ENCODE measurements around the gene NEK6.

Gene NEK6

DNA sequence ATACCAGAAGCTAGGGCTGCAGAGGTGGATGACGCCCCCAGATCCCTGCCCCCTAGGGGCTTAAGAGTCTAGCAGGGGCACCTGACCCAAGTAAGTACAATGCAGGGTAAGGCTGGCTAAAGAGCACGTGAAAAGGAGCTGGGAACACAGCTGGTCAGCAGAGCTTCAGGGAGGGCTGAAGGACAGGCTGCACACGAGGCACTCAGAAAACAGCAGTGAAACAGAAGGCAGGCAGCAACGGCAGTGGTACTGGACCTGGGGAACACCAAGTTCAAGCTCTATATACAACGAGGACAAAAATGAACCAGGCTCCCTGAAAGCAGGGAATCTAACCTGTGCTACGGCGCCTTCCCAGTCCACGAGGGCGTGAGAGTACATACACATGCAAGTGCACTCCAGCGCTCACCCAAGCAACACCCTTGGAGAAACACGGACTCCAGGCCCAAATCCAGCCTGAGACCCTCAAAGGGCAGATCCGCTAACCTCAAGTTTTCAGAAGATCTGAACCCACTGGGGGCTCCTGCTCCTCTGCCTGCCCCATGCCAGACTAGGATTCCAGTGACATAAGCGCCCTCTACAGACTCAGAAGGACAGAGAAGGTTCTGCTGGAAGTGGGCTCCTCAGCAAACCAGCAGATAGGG is 100.1 kb downstream of the NEK6 start:
- DNase-seq = no peak

DNA sequence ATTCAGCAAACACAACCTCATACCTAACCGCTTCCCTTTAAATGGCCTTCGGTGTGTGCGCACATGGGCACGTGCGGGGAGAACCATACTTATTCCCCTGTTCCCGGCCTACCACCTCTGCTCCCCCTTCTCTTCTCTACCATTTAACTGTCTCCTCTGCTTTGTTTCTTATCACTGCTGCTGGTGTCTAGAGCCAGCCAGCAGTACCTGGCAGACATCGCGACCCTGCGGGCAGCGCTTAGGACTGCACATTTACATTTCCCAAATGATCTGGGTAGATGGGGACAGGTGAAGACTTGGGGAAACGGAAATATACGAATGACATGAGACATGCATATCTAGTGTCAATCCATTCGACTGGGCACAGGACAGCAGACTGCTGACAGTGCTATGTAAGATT is 100.9 kb downstream of the NEK6 start:
- DNase-seq = no peak

GRCh38 chr9:124359426-124359825 is 101.7 kb downstream of the NEK6 start:
- no peak for DNase-seq

GRCh38 chr9:124359855-124360678 is 102.3 kb downstream of the NEK6 start:
- DNase-seq = no peak

DNA sequence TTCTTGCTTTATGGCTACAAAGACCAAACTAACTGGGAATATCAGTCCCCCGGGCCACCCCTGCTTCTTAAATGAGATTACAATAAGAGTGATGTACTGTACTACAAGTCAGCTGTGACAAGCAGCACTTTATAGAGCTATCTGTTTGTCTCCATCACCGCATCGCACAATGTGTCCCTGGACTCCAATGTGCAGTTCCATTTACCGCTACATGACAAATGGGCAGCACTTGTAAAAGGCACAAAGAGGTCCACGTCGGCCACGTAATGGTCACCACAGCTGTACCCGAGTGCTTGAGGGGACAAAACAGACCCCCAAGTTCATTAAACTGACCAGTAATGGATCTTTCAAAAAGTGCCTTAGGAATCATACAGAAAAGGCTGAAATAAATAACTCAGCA is 103.4 kb downstream of the NEK6 start:
- DNase-seq = no peak

DNA sequence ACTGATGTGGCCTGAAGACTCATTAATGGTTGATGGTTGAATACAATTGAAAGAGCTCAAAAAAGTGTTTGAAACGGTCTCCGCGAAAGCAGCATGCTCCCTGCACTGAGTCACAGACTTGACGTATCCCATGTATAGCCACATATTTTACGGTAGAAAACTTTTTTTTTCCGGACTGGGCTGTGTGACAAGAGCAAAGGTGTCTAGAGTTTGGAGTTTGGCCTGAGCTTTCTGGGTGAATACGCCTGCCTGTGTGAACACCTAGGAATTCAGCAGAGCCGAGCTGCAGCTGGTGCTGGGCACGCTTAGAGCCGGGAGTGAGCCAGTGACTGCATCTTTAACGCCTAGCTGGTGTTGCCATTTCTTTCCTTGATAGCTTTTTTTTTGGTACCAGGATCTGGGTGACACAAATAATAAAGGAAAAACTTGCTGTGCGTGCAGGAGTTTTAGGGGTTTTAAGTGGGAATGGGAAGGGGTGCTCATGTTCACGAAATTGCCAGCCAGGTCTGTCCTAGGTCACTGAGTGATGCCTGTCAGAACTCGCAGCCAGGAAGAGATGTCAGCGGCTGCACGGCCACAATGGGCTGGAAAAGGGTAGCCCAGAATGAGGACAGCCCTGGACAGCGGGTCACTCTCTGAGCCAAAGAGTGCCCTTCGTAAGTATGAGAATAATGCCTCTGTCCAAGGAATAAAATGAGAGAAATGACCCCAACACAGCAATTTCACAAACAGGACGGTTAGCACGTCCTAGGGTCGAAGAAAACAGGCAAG is 105.8 kb downstream of the NEK6 start:
- no peak for DNase-seq

DNA sequence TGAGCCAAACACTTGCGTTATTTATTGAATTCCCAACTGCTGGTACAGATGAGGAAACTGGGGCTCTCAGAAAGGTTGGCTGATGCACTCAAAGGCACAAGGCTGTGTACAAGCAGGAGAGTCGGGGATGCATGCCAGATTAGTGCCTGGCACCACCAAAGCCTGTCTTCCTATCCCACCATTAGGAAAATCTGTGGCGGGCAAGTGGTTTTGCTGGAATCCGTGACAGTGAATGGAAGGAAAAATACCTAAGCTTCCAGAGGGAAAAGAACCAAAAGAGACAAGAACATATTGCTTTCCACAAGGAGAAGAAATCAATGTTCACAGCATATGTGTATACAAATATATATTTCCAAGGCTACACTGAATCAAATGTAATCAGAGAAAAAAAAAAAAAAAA is 106.4 kb downstream of the NEK6 start:
- no peak for DNase-seq

DNA sequence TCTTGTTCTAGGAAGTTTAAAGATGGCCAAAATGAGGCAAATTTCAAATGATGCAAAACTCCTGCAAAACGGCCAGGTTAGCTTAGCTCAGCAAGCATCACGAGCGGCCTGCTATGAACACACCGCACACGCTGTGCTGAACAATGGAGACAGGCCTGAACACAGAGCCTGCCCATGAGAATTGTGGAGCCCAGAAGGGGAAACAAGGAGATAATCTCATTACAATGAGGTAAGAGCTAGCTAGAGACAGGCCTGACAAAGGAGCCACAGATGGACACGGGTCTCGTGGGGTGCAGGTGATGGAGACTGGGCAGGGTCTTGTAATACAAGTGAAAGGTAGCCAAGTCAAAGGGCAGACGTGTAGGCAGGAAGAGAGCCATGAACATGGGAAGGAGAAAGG is 107.3 kb downstream of the NEK6 start:
- DNase-seq = no peak

GRCh38 chr9:124366476-124367220 is 108.9 kb downstream of the NEK6 start:
- DNase-seq = no peak

GRCh38 chr9:124368692-124369091 is 110.9 kb downstream of the NEK6 start:
- DNase-seq = no peak

DNA sequence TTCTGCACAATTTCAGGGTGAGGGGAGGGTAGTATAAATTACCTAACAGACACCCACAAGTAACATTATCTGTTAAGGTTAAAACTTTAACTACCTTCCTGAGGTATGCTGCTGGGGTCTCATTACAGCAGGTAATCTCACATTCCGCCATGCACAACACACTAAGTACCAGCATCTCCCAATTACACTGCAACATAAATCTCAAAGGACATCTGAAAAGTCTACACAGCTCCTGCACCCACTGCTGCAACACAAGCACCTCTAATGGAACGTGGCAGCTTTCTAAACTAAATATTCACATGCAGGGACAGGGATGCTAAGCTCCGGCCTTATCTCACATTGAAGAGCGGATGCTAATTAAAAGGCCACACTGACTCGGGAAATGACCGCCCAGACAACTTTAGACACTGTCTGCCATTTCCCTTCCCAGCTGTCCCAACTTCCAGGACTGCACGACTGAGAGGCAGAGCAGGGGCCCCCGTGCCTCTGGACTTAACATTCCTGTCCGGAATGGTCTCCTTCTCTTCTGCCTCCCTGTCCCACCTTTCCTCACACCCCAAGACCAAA is 111.6 kb downstream of the NEK6 start:
- no peak for DNase-seq

DNA sequence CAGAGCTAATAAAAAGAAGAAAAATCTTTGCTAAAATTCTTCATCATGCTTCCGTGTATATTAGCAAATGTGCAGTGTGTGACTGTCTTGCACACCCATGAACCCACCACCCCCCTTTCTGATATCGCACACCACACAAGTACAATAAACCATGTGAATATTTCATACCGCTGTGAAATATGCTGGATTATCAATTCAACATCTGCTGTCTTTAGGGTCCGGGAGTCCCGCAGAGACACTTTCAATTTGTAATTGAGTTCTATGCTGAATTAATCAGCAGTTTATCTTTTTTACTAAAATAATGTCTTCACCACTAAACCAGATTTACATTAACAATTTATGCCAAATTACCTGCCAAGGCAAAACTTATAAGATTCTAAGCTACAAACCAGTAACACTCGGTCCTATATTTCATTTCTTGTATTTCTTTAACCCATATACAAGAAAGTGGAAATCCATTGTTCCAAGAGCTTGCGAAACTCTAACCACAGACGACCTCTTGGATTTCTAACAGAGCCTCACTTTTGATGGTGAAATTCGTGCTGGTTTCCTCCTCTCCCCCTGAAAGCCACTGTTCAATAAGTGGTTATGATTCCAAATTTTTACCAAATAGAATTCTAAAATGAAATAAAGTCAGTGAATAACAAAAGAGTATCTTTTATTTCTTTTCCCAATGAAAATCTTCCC is 113.3 kb downstream of the NEK6 start:
- DNase-seq = no peak

- DNase-seq = no peak
Measured at GRCh38 chr9:124372038-124372437, 114.3 kb downstream of the NEK6 start.

DNA sequence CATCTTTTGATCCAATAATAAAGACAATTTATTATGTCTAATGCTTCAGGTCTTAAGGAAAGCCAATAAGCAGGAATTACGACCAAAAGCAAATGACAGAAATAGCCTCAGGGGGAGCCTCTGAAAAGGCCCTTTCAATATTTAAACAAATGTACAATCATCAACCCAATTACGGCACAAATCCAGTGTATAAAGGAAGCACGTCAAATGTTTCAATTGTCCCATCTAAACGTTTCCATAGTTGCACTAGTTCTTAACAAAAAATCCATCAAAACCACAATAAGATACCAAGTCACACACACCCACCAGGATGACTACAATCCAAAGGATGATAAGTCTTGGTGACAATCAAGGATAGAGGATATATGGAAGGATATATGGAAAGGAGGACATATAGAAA is 115.6 kb downstream of the NEK6 start:
- no peak for DNase-seq

GRCh38 chr9:124373851-124374250 is 116.1 kb downstream of the NEK6 start:
- no peak for DNase-seq

DNA sequence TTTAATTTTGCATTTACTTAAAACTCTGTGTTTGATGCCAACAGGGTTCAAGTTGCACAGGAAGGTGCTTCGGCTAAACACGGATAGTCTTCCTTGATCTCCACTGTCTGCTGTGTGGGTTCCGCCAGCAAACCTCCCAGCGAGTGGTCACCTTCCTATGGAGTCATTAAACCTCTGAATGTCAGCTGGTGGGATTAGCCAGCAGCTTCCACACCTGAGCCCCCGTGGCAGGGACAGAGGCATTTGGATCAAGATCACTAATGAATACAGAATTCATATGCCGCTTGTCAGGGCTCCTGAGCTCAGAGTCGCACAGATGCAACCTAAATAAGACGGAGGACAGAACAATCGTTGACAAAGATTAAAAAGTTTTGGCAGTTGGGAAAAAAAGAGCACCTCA is 118.0 kb downstream of the NEK6 start:
- no peak for DNase-seq

DNA sequence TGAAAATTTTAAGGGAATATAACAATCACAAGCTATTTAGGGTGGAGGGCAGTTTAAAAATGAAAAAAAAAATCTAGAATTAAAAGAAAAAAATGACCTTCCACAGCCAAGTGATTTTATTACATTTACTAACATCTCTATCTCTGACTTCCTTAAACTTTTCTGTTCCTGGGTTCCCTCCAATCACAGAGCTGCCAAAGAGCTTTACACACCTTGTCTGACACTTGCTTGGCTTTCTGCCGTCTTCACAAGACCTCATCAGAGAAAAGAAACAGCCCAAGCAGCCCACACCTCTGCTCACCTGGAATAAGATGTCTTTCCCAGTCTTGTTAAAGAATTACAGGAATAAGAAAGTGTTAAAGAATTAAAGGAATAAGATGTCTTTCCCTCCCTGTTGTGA is 118.6 kb downstream of the NEK6 start:
- no peak for DNase-seq

DNA sequence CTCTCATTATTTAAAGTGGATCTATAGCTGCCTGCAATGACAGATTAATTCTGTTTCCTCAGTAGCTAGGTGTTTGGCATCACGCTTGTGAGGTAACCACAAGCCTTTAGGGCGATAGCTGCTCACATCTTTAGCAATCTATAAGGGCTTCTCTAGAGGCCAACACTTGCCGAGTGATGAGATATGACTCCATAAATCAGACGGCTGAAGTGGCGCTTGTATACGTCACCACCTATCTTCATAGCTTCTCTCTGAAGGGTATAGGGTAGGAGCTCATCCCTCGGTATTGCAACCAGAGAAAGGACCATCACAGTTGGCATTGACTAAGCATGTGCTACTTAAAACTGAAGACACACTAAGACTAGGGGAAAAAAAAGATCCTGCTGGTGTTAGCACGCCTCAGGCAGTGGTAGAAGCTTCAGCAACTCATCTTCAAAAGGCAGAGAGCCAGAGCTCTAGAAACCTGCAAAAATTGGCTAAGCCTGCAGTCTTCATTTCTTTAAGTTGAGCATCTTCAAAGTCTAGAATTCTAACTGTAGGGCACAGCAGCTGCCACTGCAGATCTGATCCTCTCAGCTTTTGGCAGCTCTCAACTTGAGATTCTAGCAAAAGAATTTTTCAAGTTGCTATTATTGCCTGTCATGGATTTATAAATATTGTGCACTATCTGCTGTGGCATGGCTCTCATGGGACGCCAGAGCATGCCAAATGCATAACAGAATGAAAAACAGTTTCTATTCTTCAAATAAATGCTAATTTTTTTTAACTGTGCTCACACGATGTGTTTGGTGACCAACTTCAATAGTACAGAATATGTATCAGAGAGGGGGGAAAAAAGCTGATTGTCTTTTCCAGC is 120.0 kb downstream of the NEK6 start:
- no peak for DNase-seq

GRCh38 chr9:124381170-124381945 is 123.6 kb downstream of the NEK6 start:
- no peak for DNase-seq

GRCh38 chr9:124384210-124384609 is 126.5 kb downstream of the NEK6 start:
- no peak for DNase-seq

All from NCI-H2227 treated with DMSO at 0.1 percent for 48 hours (cell line).